ENCODE results near the gene RUNX3. TPM values are rescaled to one million over a fixed set of nuclear protein-coding genes. Genes with fewer than 3 reads are reported as not detected.
A peak's percentile ranks its signal among the peaks of the same experiment; 100 is the strongest.

The RUNX3 gene
- total RNA-seq, 6 experiments from 2014 or later, result 0.46 to 3.1 (median 0.84) TPM

GRCh38 chr1:24898909-24899439, 31.1 kb downstream of the RUNX3 start:
- Histone ChIP-seq H3K4me3 (no peak overlapping the region), H3K36me3 (no peaks in the 10 kb centered on the region), H3K4me1 (no peaks in the 10 kb centered on the region), H3K27ac (no peak overlapping the region), H3K9me3 (no peaks in the 10 kb centered on the region), H3K27me3 (no peaks in the 10 kb centered on the region)
- intact Hi-C loops (cut with DNase I), result no loop called here
- no peak for TF ChIP-seq CTCF (IDR thresholded peaks at IDR 0.05)
- TF ChIP-seq POLR2A (IDR thresholded peaks at IDR 0.05), result no peak
- 74% methylated on average over 3 of the region's 8 CpGs for WGBS (ENCODE audit: insufficient coverage, low coverage, low lambda C conversion rate, missing lambda C conversion rate)
- ATAC-seq (no peak), DNase-seq (peak in 2 of 3 donors; percentile 7 to 38)

- H3K27ac ChIP-seq, result no peak overlapping the region
- ATAC-seq (peak; percentile 84 to 96 (median 91)), DNase-seq (peak; percentile 60 to 69 (median 62))
- no peaks in the 10 kb centered on the region for H3K27me3 ChIP-seq
- no peaks in the 10 kb centered on the region for H3K9me3 ChIP-seq
- 30% methylated on average over 5 of the region's 9 CpGs for WGBS (ENCODE audit: insufficient coverage, low coverage, low lambda C conversion rate, missing lambda C conversion rate)
- intact Hi-C loops (cut with DNase I), result no loop called here
- no peak for TF ChIP-seq POLR2A (IDR thresholded peaks at IDR 0.05)
- TF ChIP-seq CTCF (IDR thresholded peaks at IDR 0.05), result peak; percentile 71 to 91 (median 82)
- H3K4me3 ChIP-seq, result no peak overlapping the region
- no peaks in the 10 kb centered on the region for H3K4me1 ChIP-seq
- H3K36me3 ChIP-seq, result no peaks in the 10 kb centered on the region
Measured at GRCh38 chr1:24898152-24898908, 31.7 kb downstream of the RUNX3 start.

GRCh38 chr1:24897263-24898151, 32.6 kb downstream of the RUNX3 start:
- TF ChIP-seq POLR2A (IDR thresholded peaks at IDR 0.05), result no peak
- no peak for TF ChIP-seq CTCF (IDR thresholded peaks at IDR 0.05)
- H3K27me3 ChIP-seq, result no peaks in the 10 kb centered on the region
- H3K4me1 ChIP-seq, result no peaks in the 10 kb centered on the region
- no peak overlapping the region for H3K4me3 ChIP-seq
- intact Hi-C loops (cut with DNase I), result no loop called here
- H3K36me3 ChIP-seq, result no peaks in the 10 kb centered on the region
- DNase-seq (peak; percentile 10 to 43 (median 33)), ATAC-seq (peak in 1 of 4 donors; percentile 6)
- WGBS (ENCODE audit: insufficient coverage, low coverage, low lambda C conversion rate, missing lambda C conversion rate), result 37% methylated on average over 3 of the region's 17 CpGs
- no peaks in the 10 kb centered on the region for H3K9me3 ChIP-seq
- H3K27ac ChIP-seq, result no peak overlapping the region

- Histone ChIP-seq H3K27ac (no peak overlapping the region), H3K4me1 (peaks cover 0 to 4% (median 0%) of the 10 kb centered on the region in 4 donors), H3K27me3 (no peaks in the 10 kb centered on the region), H3K9me3 (no peaks in the 10 kb centered on the region), H3K36me3 (no peaks in the 10 kb centered on the region), H3K4me3 (no peak overlapping the region)
- 71% methylated on average over 9 of the region's 14 CpGs for WGBS (ENCODE audit: insufficient coverage, low coverage, low lambda C conversion rate, missing lambda C conversion rate)
- DNase-seq (peak in 1 of 3 donors; percentile 10), ATAC-seq (no peak)
- intact Hi-C loops (cut with DNase I), result no loop called here
- TF ChIP-seq POLR2A (IDR thresholded peaks at IDR 0.05) (no peak), CTCF (IDR thresholded peaks at IDR 0.05) (no peak)
Measured at GRCh38 chr1:24896596-24897262, 33.3 kb downstream of the RUNX3 start.
